Central memory CD8-positive, alpha-beta T cell (primary cell): Measurements from ENCODE around the gene SLC12A3.
A peak's percentile ranks its signal among the peaks of the same experiment; 100 is the strongest.

Experiments
- ATAC-seq: fragments of 150-1000 bp; cut with Tn5 transposase; replicated peaks from 2 replicates; pipeline ENCODE4 v1.10.0; 2022; ENCODE audit warnings: mild to moderate bottlenecking, moderate FRiP score, moderate number of reproducible peaks; ENCODE audit not compliant: poor library complexity, severe bottlenecking; ENCODE audit errors: extremely low read depth
- DNase-seq, 2 donors: peaks; one replicate each; pipeline ENCODE4 v3.0.0; 2021; ENCODE audit warnings: low spot score in 2 of 2
- H3K27ac Mint-ChIP-seq: one replicate; pipeline ENCODE4 v1.8.0; 2022; ENCODE audit warnings: low read depth, mild to moderate bottlenecking, moderate library complexity, mixed read lengths
- H3K27me3 Mint-ChIP-seq: one replicate; pipeline ENCODE4 v1.8.0; 2022; ENCODE audit warnings: mixed read lengths
- H3K36me3 Mint-ChIP-seq: one replicate; pipeline ENCODE4 v1.8.0; 2022; ENCODE audit warnings: mild to moderate bottlenecking, moderate library complexity, mixed read lengths; ENCODE audit not compliant: insufficient read depth
- H3K4me1 Mint-ChIP-seq: one replicate; pipeline ENCODE4 v1.8.0; 2022; ENCODE audit warnings: mixed read lengths
- H3K4me3 Mint-ChIP-seq: one replicate; pipeline ENCODE4 v1.8.0; 2022; ENCODE audit warnings: mild to moderate bottlenecking, moderate library complexity, mixed read lengths
- H3K9me3 Mint-ChIP-seq: one replicate; pipeline ENCODE4 v1.8.0; 2022; ENCODE audit warnings: mixed read lengths

SLC12A3 gene

GRCh38 chr16:56911771-56912571, 47.0 kb downstream of the SLC12A3 start:
- Mint-ChIP-seq H3K27ac (no peak overlapping the region), H3K9me3 (no peaks in the 10 kb centered on the region), H3K36me3 (no peaks in the 10 kb centered on the region), H3K4me1 (peaks cover 7% of the 10 kb centered on the region), H3K4me3 (no peak overlapping the region), H3K27me3 (peaks cover 11% of the 10 kb centered on the region)
- DNase-seq (no peak), ATAC-seq (peak; percentile 19)

- Mint-ChIP-seq H3K36me3 (no peaks in the 10 kb centered on the region), H3K4me1 (peaks cover 14% of the 10 kb centered on the region), H3K9me3 (no peaks in the 10 kb centered on the region), H3K27ac (no peak overlapping the region), H3K27me3 (peaks cover 11% of the 10 kb centered on the region), H3K4me3 (no peak overlapping the region)
- ATAC-seq (no peak), DNase-seq (no peak)
Measured at GRCh38 chr16:56912746-56913708, 48.0 kb downstream of the SLC12A3 start.

- no peak for ATAC-seq
- Mint-ChIP-seq H3K9me3 (no peaks in the 10 kb centered on the region), H3K27me3 (peaks cover 11% of the 10 kb centered on the region), H3K27ac (no peak overlapping the region), H3K4me1 (peaks cover 14% of the 10 kb centered on the region), H3K4me3 (no peak overlapping the region), H3K36me3 (no peaks in the 10 kb centered on the region)
- no peak for DNase-seq
Measured at GRCh38 chr16:56914896-56915295, 49.9 kb downstream of the SLC12A3 start.

- no peak overlapping the region for H3K27ac Mint-ChIP-seq
- peaks cover 14% of the 10 kb centered on the region for H3K4me1 Mint-ChIP-seq
- no peak overlapping the region for H3K4me3 Mint-ChIP-seq
Measured at GRCh38 chr16:56915336-56916119, 50.5 kb downstream of the SLC12A3 start.

GRCh38 chr16:56916571-56917403, 51.8 kb downstream of the SLC12A3 start:
- DNase-seq (no peak), ATAC-seq (peak; percentile 80)
- Mint-ChIP-seq H3K27ac (peak overlapping the region; percentile 89), H3K9me3 (no peaks in the 10 kb centered on the region), H3K27me3 (peaks cover 11% of the 10 kb centered on the region), H3K36me3 (no peaks in the 10 kb centered on the region), H3K4me1 (peaks cover 14% of the 10 kb centered on the region), H3K4me3 (peak overlapping the region; percentile 33)

More at GRCh38 chr16:56915336-56916119, 50.5 kb downstream of the SLC12A3 start:
- no peaks in the 10 kb centered on the region for H3K9me3 Mint-ChIP-seq
- no peak for DNase-seq
- peaks cover 11% of the 10 kb centered on the region for H3K27me3 Mint-ChIP-seq
- no peaks in the 10 kb centered on the region for H3K36me3 Mint-ChIP-seq
- ATAC-seq, result no peak

- ATAC-seq (no peak), DNase-seq (no peak)
- Mint-ChIP-seq H3K27ac (no peak overlapping the region), H3K4me1 (peaks cover 14% of the 10 kb centered on the region), H3K9me3 (no peaks in the 10 kb centered on the region), H3K4me3 (no peak overlapping the region), H3K36me3 (no peaks in the 10 kb centered on the region), H3K27me3 (no peaks in the 10 kb centered on the region)
Measured at GRCh38 chr16:56918467-56919012, 53.5 kb downstream of the SLC12A3 start.

- no peaks in the 10 kb centered on the region for H3K9me3 Mint-ChIP-seq
- no peak for ATAC-seq
- no peak for DNase-seq
- H3K4me3 Mint-ChIP-seq, result no peak overlapping the region
- no peak overlapping the region for H3K27ac Mint-ChIP-seq
- no peaks in the 10 kb centered on the region for H3K27me3 Mint-ChIP-seq
- no peaks in the 10 kb centered on the region for H3K36me3 Mint-ChIP-seq
- H3K4me1 Mint-ChIP-seq, result peaks cover 14% of the 10 kb centered on the region
Measured at GRCh38 chr16:56919099-56919800, 54.2 kb downstream of the SLC12A3 start.

GRCh38 chr16:56921571-56921970, 56.6 kb downstream of the SLC12A3 start:
- Mint-ChIP-seq H3K9me3 (no peaks in the 10 kb centered on the region), H3K27ac (no peak overlapping the region), H3K4me1 (peaks cover 12% of the 10 kb centered on the region), H3K4me3 (no peak overlapping the region), H3K27me3 (no peaks in the 10 kb centered on the region), H3K36me3 (peaks cover 2% of the 10 kb centered on the region)
- DNase-seq, result no peak
- ATAC-seq, result no peak

GRCh38 chr16:56923481-56924091, 58.6 kb downstream of the SLC12A3 start:
- Mint-ChIP-seq H3K27ac (no peak overlapping the region), H3K4me1 (no peaks in the 10 kb centered on the region), H3K27me3 (no peaks in the 10 kb centered on the region), H3K36me3 (peaks cover 2% of the 10 kb centered on the region), H3K4me3 (no peak overlapping the region), H3K9me3 (no peaks in the 10 kb centered on the region)
- no peak for DNase-seq
- ATAC-seq, result no peak

GRCh38 chr16:56927471-56927870, 62.5 kb downstream of the SLC12A3 start:
- H3K36me3 Mint-ChIP-seq, result peaks cover 10% of the 10 kb centered on the region
- no peaks in the 10 kb centered on the region for H3K27me3 Mint-ChIP-seq
- peaks cover 5% of the 10 kb centered on the region for H3K4me1 Mint-ChIP-seq
- no peak for DNase-seq
- no peaks in the 10 kb centered on the region for H3K9me3 Mint-ChIP-seq
- H3K4me3 Mint-ChIP-seq, result no peak overlapping the region
- no peak overlapping the region for H3K27ac Mint-ChIP-seq
- no peak for ATAC-seq

GRCh38 chr16:56929639-56930038, 64.6 kb downstream of the SLC12A3 start:
- Mint-ChIP-seq H3K4me1 (peaks cover 22% of the 10 kb centered on the region), H3K27me3 (no peaks in the 10 kb centered on the region), H3K36me3 (peaks cover 22% of the 10 kb centered on the region), H3K27ac (no peak overlapping the region), H3K9me3 (no peaks in the 10 kb centered on the region), H3K4me3 (no peak overlapping the region)
- DNase-seq, result no peak
- ATAC-seq, result no peak
